B cell (primary cell): ENCODE measurements around the gene FOXN3. TPM values are rescaled to one million over a fixed set of nuclear protein-coding genes. Genes with fewer than 3 reads are reported as not detected.

Source experiments
- ATAC-seq: fragments of 200-7000 bp; cut with Tn5 transposase; one replicate; pipeline ENCODE4 v1.10.0; 2021; ENCODE audit warnings: low read depth, mild to moderate bottlenecking, moderate number of reproducible peaks, moderate library complexity
- CTCF ChIA-PET: fragments of 350-600 bp; sonication (Branson Sonifier 250); formaldehyde crosslinking; loops from one replicate; lab custom pipeline; 2021; ENCODE audit warnings: antibody characterized with exemption, inconsistent platforms; lab: Charles Lee
- POLR2A ChIA-PET: fragments of 350-600 bp; sonication (Branson Sonifier 250); formaldehyde crosslinking; loops from one replicate; lab custom pipeline; 2021; ENCODE audit warnings: antibody characterized with exemption; lab: Charles Lee
- DNase-seq: peaks from one replicate; pipeline ENCODE4 v3.0.0; 2013
- H2AFZ ChIP-seq: 2 replicates; pipeline ENCODE4 v1.6.1; 2012; ENCODE audit warnings: mild to moderate bottlenecking, low read depth, low read length; ENCODE audit not compliant: insufficient read depth, poor library complexity, severe bottlenecking
- H3K27ac ChIP-seq, 2 donors: 1 replicate in 1 of 2; 2 replicates in 1 of 2; pipeline ENCODE4 v1.5.1; 2012 to 2013; ENCODE audit warnings: low read length in 2 of 2, mild to moderate bottlenecking in 2 of 2, moderate library complexity in 1 of 2
- H3K27me3 ChIP-seq, 4 experiments: fragments of 200-600 bp in 1 of 4; sonication (generic) in 1 of 4; replicated peaks in 1 of 4; 1 replicate in 2 of 4; 2 replicates in 2 of 4; pipeline versions ENCODE4 v1.6.1 to v1.7.0; 2013 to 2016; ENCODE audit warnings: low read length in 3 of 4, mild to moderate bottlenecking in 2 of 4, mixed read lengths in 1 of 4, moderate library complexity in 1 of 4; ENCODE audit not compliant: insufficient read depth in 4 of 4, control insufficient read depth in 3 of 4; ENCODE audit errors: control extremely low read depth in 1 of 4
- H3K36me3 ChIP-seq, 2 experiments: replicated peaks in 1 of 2; 1 replicate in 1 of 2; 2 replicates in 1 of 2; pipeline versions ENCODE4 v1.6.1 to v1.7.1; 2013; ENCODE audit warnings: low read length in 1 of 2; ENCODE audit not compliant: insufficient read depth in 2 of 2, control insufficient read depth in 1 of 2; ENCODE audit errors: control extremely low read depth in 1 of 2, extremely low read depth in 1 of 2
- H3K4me1 ChIP-seq, 2 donors: fragments of 200-600 bp in 1 of 2; sonication (generic) in 1 of 2; 1 replicate in 1 of 2; 2 replicates in 1 of 2; pipeline versions ENCODE4 v1.5.1 to v1.6.1; 2013 to 2017; ENCODE audit warnings: low read length in 2 of 2; ENCODE audit not compliant: control insufficient read depth in 2 of 2, insufficient read depth in 2 of 2
- H3K4me2 ChIP-seq: replicated peaks from 2 replicates; pipeline ENCODE3; 2012; ENCODE audit warnings: mild to moderate bottlenecking, low read depth, low read length; ENCODE audit not compliant: poor library complexity, severe bottlenecking
- H3K4me3 ChIP-seq, 5 experiments: fragments of 200-600 bp in 1 of 5; sonication (generic) in 1 of 5; 1 replicate in 3 of 5; 2 replicates in 2 of 5; pipeline versions ENCODE4 v1.5.1 to v1.7.0; 2011 to 2016; ENCODE audit warnings: low read length in 4 of 5, mild to moderate bottlenecking in 4 of 5, low read depth in 2 of 5, control low read depth in 1 of 5, moderate library complexity in 1 of 5; ENCODE audit not compliant: insufficient read depth in 1 of 5; ENCODE audit errors: control extremely low read depth in 1 of 5, extremely low read depth in 1 of 5
- H3K79me2 ChIP-seq: fragments of 200-600 bp; sonication (generic); one replicate; pipeline ENCODE4 v1.6.0; 2016; ENCODE audit warnings: low read length; ENCODE audit not compliant: control insufficient read depth, insufficient read depth
- H3K9ac ChIP-seq: fragments of 200-600 bp; sonication (generic); 2 replicates; pipeline ENCODE4 v1.6.1; 2017; ENCODE audit warnings: mild to moderate bottlenecking, low read length, moderate library complexity
- H3K9me3 ChIP-seq, 3 donors: one replicate each; pipeline versions ENCODE4 v1.6.1 to v1.7.1; 2013; ENCODE audit warnings: low read length in 2 of 3; ENCODE audit not compliant: control insufficient read depth in 2 of 3, insufficient read depth in 1 of 3; ENCODE audit errors: control extremely low read depth in 1 of 3
- H4K20me1 ChIP-seq: 2 replicates; pipeline ENCODE4 v1.6.0; 2012; ENCODE audit warnings: mild to moderate bottlenecking, low read length; ENCODE audit not compliant: insufficient read depth, control insufficient read depth, poor library complexity, severe bottlenecking
- H3K27ac Mint-ChIP-seq: one replicate; pipeline ENCODE4 v1.8.0; 2021; ENCODE audit warnings: mixed read lengths
- H3K27me3 Mint-ChIP-seq: one replicate; pipeline ENCODE4 v1.8.0; 2021; ENCODE audit warnings: mixed read lengths
- H3K4me1 Mint-ChIP-seq: one replicate; pipeline ENCODE4 v1.8.0; 2021; ENCODE audit warnings: mixed read lengths
- H3K4me3 Mint-ChIP-seq: one replicate; pipeline ENCODE4 v1.8.0; 2021; ENCODE audit warnings: mixed read lengths
- H3K9me3 Mint-ChIP-seq: one replicate; pipeline ENCODE4 v1.8.0; 2022; ENCODE audit warnings: mixed read lengths; ENCODE audit not compliant: insufficient read depth
- EZH2 ChIP-seq: IDR thresholded peaks from 2 replicates; pipeline ENCODE4 v1.6.1; 2012; ENCODE audit warnings: borderline replicate concordance, low read depth, mild to moderate bottlenecking, moderate library complexity, low read length; ENCODE audit not compliant: insufficient read depth, poor library complexity, severe bottlenecking
- WGBS: methylation state at CpG from one replicate; pipeline ENCODE4 v1.1.5; 2013; ENCODE audit warnings: missing lambda C conversion rate; ENCODE audit not compliant: insufficient coverage; 5-methylcytosine and 5-hydroxymethylcytosine counted together
- intact Hi-C: fragments of 100-400 bp; cut with micrococcal nuclease; formaldehyde crosslinking; loops from one replicate; pipeline ENCODE4 v1.10.0; 2022
- polyA plus RNA-seq: library from polyadenylated mRNA; depleted of rRNA; stranded (reverse); fragments of >200 nt; gene quantifications from 2 replicates; pipeline ENCODE4 v1.2.3, GENCODE V29; 2012
- total RNA-seq, 2 donors: library from RNA; stranded (reverse); fragments of 120-200 nt in 1 of 2; gene quantifications; 1 replicate in 1 of 2; 2 replicates in 1 of 2; pipeline versions ENCODE4 v1.2.3 to v1.2.4, GENCODE V29; 2013 to 2022
- TF ChIP-seq, protein P1 (sequence below): fragments of 200-600 bp; IDR thresholded peaks from one replicate; pipeline ENCODE4 v1.8.0; 2022; ENCODE audit warnings: antibody characterized with exemption, mild to moderate bottlenecking

Gene FOXN3
- total and polyA plus RNA-seq, 2 donors (not counting 1 experiment from before 2014, with no cell fraction given), result 80.6 to 98.2 TPM

DNA sequence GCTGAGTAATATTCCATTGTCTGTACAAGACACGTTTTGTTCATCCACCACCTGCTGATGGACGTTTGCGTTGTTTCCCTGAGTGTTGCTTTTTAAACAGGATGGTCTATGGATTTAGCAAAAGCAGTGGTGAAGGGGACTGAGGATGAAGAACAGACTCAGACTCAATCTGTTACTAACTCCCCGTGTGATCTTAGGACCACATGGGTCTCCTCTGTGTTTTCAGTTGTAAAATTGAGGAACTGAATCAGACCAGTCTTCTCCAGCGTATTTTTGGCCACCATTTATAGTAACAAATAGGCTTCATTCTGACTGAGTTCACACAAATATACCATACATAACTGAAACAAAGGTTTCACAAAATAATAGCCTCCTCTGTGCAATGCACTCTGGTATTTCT is 85.6 kb downstream of the FOXN3 start:
- Histone ChIP-seq H3K27me3 (no peaks in the 10 kb centered on the region), H3K4me1 (peaks cover 33 to 37% of the 10 kb centered on the region in 2 donors), H3K9me3 (no peaks in the 10 kb centered on the region), H3K9ac (no peak overlapping the region), H3K79me2 (peaks cover 82% of the 10 kb centered on the region), H2AFZ (peak overlapping the region; percentile 9), H3K4me3 (peak overlapping the region in 1 of 5 experiments; percentile 35), H3K4me2 (peak overlapping the region; percentile 47), H3K27ac (peak overlapping the region; percentile 48 to 54), H4K20me1 (peaks cover 6% of the 10 kb centered on the region), H3K36me3 (no peaks in the 10 kb centered on the region)
- peak overlapping the region; percentile 51 for H3K27ac Mint-ChIP-seq
- peaks cover 48% of the 10 kb centered on the region for H3K4me1 Mint-ChIP-seq
- peak overlapping the region; percentile 18 for H3K4me3 Mint-ChIP-seq
- ATAC-seq (peak; percentile 76), DNase-seq (peak; percentile 65)
- ChIA-PET CTCF (no interaction called here), POLR2A (no interaction called here)
- no peaks in the 10 kb centered on the region for H3K27me3 Mint-ChIP-seq
- no peaks in the 10 kb centered on the region for H3K9me3 Mint-ChIP-seq
- TF ChIP-seq EZH2, result no peak
- TF ChIP-seq, protein P1, sequence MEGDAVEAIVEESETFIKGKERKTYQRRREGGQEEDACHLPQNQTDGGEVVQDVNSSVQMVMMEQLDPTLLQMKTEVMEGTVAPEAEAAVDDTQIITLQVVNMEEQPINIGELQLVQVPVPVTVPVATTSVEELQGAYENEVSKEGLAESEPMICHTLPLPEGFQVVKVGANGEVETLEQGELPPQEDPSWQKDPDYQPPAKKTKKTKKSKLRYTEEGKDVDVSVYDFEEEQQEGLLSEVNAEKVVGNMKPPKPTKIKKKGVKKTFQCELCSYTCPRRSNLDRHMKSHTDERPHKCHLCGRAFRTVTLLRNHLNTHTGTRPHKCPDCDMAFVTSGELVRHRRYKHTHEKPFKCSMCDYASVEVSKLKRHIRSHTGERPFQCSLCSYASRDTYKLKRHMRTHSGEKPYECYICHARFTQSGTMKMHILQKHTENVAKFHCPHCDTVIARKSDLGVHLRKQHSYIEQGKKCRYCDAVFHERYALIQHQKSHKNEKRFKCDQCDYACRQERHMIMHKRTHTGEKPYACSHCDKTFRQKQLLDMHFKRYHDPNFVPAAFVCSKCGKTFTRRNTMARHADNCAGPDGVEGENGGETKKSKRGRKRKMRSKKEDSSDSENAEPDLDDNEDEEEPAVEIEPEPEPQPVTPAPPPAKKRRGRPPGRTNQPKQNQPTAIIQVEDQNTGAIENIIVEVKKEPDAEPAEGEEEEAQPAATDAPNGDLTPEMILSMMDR, result no peak
- intact Hi-C loops, result loop anchor here (1.0 to 5.0 kb wide), 2 partner anchors 26 to 286 kb away; no protein-coding TSS in a partner anchor
- 90% methylated on average over 2 of the region's 5 CpGs for WGBS

DNA sequence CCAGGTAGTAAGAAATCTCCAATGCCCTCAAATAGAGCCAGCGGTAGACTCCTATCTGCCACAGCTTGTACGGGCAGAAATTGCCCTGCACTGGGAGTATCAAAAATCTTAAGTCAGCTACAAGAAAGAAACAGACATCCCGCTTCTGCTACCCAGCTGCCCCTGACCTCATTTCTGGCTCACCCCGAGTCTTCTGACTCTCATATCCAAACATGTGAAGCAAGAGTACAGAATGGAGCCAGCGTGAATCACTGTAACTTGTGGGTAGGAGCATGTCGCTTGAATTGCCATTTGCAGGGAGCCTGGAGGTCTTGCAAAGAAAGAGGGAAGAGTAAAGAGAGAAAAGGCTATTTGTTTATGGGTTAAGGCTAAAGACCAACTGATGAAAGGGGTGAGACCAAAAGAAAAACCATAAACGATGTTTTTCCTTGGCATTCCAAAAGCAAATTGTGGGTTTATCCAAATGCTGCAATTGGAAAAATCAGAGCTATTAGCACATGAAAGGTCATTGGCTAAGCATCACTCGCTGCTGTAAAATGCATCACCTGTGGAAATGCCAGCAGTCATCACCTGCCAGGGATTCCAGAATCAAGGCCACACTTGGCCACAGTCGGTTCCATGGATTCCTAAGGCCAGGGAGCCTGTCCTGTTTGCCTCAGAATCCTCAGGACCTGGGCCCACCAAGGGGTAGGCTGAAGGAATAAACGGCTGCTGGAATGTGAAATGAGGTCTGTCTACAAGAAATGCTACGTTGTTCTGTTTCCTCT is 86.6 kb downstream of the FOXN3 start:
- no peaks in the 10 kb centered on the region for H3K9me3 Mint-ChIP-seq
- Histone ChIP-seq H3K79me2 (peaks cover 84% of the 10 kb centered on the region), H3K27me3 (no peaks in the 10 kb centered on the region), H3K9me3 (no peaks in the 10 kb centered on the region), H4K20me1 (peaks cover 6% of the 10 kb centered on the region), H3K27ac (no peak overlapping the region), H3K9ac (no peak overlapping the region), H3K4me1 (peaks cover 31 to 39% of the 10 kb centered on the region in 2 donors), H2AFZ (no peak overlapping the region), H3K4me3 (no peak overlapping the region), H3K36me3 (peaks cover 0 to 4% of the 10 kb centered on the region in 2 experiments), H3K4me2 (peak overlapping the region; percentile 0)
- H3K27me3 Mint-ChIP-seq, result no peaks in the 10 kb centered on the region
- ATAC-seq (no peak), DNase-seq (peak; percentile 8)
- intact Hi-C loops, result loop anchor here (1.0 to 5.0 kb wide), 2 partner anchors 25 to 287 kb away; no protein-coding TSS in a partner anchor
- peaks cover 52% of the 10 kb centered on the region for H3K4me1 Mint-ChIP-seq
- no peak for TF ChIP-seq EZH2
- TF ChIP-seq, protein P1, result no peak
- H3K4me3 Mint-ChIP-seq, result no peak overlapping the region
- POLR2A ChIA-PET, result no interaction called here
- H3K27ac Mint-ChIP-seq, result peak overlapping the region; percentile 51
- CTCF ChIA-PET, result no interaction called here
- WGBS, result 83% methylated on average over 8 of the region's 11 CpGs
